ENCODE data around the gene ARHGEF5.
"Not testable (repeated sequence)": the region's sequence is repeated elsewhere in the genome, so short reads cannot be mapped to it uniquely, and the experiment has no call there.

The ARHGEF5 gene

DNA sequence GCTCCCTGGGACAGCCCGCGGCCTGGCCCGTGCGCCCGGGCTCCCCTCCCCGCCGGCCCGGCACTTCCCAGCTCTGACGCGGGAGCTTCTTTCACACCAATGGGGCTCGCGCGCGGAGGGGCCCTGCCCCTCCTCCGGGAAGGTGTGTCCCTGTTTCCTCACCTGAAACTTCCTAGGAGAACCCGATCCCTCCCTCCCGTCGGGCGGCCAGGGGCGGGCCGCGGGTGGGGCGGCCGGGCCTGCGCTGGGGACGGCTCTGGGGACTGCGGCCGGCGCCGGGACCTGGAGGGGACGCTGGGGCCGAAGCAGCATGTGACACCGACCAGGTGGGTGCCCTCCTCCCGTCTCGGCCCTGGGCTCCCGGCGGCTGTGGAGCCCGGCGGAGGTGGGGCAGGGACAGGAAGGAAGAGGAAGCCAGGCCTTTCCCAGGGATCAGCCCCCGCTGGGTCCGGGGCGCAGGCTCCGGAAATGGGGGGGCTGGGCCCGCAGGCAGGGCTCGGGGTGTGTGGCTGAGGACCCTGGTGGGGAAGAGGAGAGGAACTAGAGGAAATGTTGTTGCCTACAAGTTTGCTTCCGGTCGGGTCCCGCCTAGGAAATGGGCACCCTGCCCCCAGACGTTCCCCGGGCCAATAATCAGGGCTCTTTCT lies at the start of gene ARHGEF5:
Gene ARHGEF5, plus strand, starts transcription at position 227 of the 647 bp plus-strand sequence. CDS start 7,268 bp downstream, outside the sequence.
- DNase-seq (ENCODE audit: low read depth in 2 of 2): not testable (repeated sequence)

DNA sequence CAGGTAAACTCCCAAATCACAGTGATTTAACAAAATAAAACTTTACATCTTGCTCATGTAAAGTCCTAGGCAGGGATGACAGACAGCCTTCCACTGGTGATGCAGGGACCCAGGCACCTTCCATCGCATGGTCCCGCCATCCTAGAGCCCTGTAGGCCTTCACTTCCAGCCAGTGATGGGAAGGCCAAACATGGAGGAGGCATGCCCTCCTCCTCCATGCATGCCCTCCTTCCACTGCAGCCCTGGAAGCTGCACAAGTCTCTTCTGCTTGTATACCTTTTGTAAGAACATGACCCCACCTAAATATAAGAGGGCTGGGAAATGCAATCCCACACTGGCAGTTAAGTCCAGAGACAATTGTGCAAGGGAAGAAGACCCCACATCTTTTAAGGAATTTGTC lies 45.5 kb upstream of the ARHGEF5 start:
- DNase-seq (ENCODE audit: low read depth in 2 of 2): not testable (repeated sequence)

DNA sequence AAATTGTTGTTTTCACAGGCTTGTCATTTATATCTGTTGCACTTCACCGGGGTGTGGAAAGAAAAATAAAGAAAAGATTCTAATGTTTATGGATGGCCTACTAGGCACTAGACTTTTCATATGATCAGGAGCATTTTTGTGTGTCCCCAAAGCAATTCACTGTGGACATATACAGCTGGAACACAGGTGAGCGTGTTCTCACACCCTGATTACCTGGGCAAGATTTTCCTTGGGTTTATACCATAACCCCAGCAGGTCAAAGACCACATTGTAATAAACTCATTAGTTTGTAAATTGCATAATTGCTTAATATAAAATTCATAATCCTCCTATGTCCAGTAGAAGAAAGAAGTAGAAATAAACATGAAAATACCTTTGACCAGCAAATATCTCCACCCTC lies 44.0 kb upstream of the ARHGEF5 start:
- not testable (repeated sequence) for DNase-seq (ENCODE audit: low read depth in 2 of 2)

DNA sequence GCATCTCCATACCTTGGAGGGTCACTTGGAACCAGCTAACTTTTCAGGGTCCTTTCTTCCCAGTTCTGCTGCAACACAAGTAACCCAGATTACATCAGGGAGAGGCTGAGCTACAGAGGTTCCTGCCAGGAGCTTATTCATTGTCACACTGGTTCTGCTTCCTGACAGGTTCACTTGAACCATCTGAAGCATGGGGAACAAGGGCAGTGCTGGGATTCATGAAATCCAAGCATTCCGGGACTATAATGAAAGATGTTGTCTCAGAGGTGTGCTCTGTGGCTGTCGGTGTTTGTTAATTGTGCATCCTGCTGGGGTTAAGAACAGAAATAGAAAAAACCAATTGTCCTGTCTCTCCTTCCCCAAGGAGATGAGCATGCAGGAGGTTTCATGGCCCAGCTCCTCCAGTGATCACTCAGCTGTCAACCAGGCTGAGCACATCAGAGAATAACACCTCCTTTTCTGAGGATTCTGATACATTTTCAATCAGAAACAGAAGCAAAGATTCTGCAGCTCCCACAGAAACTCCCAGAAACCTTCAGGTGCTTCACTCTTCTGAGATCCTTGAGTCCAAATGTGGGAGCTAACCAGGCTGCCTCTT lies 43.2 kb upstream of the ARHGEF5 start, which contains the start of gene OR2A1:
Gene OR2A1, plus strand, starts transcription at position 548 of the 598 bp plus-strand sequence. CDS start 5,706 bp downstream, outside the sequence.
- not testable (repeated sequence) for DNase-seq (ENCODE audit: low read depth in 2 of 2)

DNA sequence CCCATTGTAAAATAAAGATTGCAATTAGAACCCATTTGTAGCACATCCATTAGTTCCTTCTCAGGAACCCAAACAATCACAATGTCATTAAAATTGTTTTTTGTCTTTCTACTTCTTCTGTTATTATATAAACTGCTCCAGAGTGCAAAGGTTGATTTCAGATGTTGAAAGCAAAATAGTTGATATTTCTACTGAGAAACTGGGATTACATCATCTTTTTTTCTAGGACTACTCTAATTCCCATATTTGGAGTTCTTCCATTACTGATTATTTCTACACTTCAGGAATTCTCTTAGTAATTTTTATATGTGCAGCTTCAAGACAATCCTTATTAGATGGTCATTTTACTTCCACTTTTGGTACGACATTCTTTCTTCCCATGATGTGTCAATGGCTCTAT lies 37.7 kb upstream of the ARHGEF5 start:
- DNase-seq (ENCODE audit: low read depth in 2 of 2): not testable (repeated sequence)

DNA sequence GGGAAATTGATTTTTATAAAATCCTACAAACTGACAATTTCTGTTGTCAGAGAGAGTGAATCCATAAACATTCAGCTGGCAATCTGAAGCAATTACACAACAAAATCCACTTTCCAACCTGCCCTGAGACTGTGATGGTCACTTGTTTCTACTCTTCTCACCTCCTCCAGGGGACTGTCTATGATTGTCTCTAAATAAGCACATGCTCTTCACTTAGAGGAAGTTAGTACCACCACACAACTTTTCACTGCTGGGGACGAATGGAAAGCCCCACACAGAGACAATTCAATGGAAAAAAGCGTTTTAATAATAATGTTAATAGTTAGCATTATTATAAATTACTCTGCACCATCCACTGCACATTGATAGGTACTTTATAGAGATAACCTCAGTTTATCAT lies 35.7 kb upstream of the ARHGEF5 start:
- not testable (repeated sequence) for DNase-seq (ENCODE audit: low read depth in 2 of 2)

DNA sequence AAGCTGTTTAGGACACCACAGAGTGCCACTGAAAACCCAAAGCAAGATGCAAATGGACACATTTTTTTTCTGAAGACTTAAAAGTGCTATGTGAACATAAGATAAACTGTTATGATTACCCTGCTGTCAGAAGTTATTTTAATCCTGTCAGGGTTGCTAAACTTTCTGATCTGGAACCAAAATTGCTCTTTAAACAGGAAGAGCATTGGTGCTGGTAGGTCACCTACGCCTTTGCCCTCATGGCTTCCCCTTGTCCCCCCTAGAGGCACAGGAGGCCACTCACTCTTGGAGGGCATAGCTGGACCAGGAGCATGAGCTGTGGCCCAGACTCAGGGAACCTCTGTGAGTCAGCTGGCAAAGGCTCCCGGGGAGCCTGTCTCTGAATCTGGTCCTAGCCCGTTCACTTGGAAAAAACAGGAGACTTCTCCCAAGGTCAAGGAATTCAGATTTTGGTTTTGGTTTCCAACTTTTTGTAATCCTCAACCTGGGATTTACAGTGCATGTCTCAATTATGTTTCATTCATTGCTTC lies 33.5 kb upstream of the ARHGEF5 start:
- not testable (repeated sequence) for DNase-seq (ENCODE audit: low read depth in 2 of 2)

DNA sequence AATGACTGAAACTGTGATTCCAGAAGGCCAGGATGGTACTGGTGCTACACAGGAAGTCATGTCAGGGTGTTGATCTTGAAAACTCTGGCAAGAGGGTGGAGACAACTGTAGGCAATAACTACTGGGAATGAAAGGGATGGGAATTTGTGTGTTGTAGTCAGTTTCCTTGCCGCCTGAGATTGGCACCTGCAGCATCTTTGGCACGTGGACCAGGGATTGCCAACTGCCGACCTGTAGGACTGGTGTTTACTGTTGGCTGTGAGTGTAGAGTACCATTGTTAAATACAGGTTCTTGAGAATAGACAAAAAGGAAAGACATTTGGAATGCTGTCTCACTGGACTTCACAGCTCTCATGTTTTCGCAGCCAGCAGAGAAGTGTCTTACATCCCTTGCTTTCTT lies 31.8 kb upstream of the ARHGEF5 start:
- DNase-seq (ENCODE audit: low read depth in 2 of 2): not testable (repeated sequence)

DNA sequence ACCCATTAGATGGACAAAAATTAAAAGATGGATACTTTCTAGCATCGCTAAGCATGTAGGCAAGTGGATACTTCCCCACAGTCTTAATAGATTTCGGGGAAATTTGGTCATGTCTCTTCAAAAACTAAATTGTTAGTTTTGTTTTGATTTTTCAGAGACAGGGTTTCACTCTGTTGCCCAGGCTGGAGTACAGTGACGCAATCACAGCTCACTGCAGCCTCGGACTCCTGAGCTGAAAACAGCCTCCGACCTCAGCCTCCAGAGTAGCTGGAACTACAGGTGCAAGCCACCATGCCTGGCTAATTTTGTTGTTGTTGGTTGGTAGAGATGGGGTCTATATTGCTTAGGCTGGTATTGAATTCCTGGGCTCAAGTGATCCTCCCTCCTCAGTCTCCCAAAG lies 29.3 kb upstream of the ARHGEF5 start:
- not testable (repeated sequence) for DNase-seq (ENCODE audit: low read depth in 2 of 2)

DNA sequence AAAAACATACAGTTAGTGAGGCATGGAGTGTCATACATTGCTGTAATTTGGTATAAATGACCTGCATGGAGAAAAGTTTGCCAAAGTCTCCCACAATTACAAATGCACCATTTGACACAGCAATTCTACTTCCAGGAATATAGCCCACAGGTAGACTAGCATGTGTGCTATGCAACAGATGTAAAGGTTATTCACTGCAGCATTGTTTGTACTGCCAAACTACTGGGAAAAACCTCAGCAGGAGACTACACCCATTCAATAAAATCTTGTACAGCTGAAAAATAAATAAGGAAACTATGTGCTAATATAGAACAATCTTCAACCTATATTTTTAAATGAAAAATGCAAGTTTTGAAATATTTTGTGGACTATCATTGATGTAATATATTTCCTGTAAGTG lies 25.2 kb upstream of the ARHGEF5 start:
- DNase-seq (ENCODE audit: low read depth in 2 of 2): not testable (repeated sequence)

DNA sequence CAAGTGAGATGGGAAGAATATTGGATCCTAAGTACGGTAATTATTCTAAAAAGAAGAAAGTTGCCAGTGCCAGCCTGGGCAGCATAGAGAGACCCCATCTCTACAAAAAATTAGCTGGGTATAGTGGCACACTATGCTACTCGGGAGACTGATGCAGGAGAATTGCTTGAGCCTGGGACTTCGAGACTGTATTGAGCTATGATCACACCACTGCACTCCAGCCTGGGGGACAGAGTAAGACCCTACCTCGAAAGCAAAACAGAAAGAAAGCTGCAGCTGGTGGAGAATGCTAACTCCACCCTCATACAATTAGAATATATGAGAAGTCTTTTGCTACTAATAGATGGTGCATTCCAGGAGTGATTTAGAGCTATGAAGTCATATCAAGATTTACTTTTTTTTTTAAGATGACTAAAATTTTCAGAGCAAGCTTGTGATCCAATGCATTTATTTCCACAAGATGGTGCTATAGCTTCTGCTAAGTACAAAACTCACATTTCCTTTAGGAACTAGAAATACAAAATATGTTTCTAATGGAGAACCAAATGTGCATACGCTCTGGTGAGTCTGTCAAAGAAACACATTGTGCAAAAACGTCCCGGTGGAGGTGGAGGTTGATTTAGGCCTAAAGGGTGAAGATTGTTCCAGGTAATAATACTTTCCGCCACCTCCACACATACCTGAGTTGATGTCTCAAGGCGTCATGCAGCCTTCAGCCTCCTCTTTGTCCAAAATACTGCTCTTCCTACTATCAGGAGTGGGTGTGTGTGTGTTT lies 23.8 kb upstream of the ARHGEF5 start:
- DNase-seq (ENCODE audit: low read depth in 2 of 2): not testable (repeated sequence)

DNA sequence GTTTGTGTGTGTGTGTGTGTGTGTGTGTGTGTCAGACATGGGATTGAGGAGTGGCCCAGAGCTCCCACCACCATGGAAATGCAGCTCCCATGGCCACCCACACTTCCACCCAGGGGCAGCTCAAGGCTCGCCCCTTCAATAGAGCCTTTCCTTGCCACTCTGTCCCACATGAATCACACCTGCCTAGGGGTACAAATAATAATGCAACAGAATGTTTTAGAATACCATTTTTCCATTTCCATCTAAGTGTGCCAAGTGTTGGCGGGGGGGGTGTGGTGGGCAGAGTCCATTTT lies 23.3 kb upstream of the ARHGEF5 start:
- DNase-seq (ENCODE audit: low read depth in 2 of 2): not testable (repeated sequence)

DNA sequence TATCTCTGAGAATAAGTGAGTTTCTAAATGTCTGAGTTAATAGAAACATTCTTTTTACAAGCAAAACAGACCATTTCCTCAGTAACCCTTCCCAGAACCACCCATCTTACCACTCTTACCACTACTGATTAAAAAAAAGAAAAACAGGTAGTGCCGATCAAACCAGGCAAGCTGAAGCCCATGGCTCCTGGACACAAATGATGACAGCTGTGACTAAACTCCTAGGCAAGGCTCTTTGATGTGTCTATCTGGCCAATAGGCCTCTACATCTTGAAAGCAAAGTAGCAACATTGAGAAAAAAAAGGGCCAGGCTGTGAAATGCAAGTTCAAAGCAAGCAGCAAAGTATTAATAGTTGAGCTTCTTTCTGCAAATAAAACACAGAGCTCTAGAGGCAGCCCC lies 6.6 kb upstream of the ARHGEF5 start:
- DNase-seq (ENCODE audit: low read depth in 2 of 2): not testable (repeated sequence)

DNA sequence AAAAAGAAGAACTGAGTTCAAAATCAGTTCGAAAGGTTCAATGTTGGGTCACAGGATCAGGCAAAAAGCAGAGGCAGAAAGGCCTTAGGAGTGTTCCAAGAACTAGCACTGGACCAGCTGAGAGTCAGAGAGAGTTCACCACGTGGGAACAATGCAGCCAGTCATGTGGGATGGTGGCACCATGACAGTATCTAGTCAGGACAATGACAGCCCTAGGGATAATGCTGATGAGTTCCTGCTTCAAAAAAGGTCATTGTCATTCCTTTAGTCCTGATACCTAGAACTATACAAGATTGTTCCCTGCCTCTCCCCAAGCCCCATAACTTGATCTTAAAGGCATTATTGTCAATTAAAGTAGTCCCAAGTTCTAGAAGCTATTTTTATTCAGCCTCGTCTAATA lies 3.5 kb upstream of the ARHGEF5 start:
- DNase-seq (ENCODE audit: low read depth in 2 of 2): not testable (repeated sequence)

DNA sequence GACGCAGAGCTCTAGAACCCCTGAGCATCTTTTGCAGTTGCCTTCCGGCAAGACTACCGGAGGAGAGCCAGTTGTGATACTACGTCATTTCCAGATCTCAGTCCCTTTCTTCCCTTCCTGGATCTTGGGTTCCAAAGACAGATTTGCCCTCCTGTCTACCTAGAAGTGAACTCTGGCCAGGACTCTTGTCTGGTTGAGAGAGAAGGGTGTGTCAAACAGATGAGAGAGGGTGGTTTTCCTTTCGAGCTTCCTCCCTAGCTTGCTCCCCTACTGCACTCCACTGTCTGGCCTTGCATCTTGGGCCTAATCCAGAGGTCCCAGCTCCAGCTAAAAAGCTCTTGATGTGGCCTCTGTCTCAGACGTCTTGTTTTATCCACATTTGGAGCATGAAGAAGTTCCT lies 983 bp downstream of the ARHGEF5 start:
- DNase-seq (ENCODE audit: low read depth in 2 of 2): not testable (repeated sequence)

DNA sequence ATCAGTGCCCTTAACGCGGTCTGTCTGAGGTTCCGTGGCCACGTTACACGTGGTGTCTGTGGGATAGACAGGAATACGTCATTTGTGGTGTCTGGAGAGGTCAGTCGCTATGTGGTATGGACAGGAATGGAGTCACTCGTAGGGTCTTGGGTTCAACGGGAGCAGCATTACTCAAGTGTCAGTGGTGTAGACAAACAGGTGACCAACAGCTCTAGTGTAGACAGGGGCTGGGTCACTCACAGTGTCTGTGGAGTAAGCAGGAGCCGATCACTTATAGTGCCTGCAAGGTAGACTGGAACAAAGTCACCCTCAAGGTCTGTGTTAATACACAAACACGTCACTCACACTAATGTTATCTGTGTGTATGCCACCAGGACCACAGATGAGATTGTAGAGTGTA lies 1.7 kb downstream of the ARHGEF5 start:
- DNase-seq (ENCODE audit: low read depth in 2 of 2): not testable (repeated sequence)

DNA sequence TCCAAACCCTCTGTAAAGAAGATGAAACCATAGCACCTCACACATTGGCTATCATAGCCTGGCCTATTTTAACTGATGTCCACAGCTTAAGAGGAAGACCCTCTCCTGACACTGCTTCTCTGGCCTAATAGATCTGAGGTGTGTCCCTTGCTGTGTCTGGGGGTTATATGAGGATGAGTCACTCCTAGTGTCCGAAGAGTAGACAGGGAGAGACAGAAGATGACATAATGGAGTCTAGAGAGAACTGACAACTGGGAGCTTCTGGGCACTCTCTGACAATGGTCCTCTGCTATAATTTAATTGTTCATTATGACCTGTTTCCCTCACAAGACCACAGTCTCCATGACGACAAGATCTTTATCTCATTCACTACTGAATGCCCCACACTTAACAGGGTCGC lies 6.9 kb downstream of the ARHGEF5 start:
- not testable (repeated sequence) for DNase-seq (ENCODE audit: low read depth in 2 of 2)

DNA sequence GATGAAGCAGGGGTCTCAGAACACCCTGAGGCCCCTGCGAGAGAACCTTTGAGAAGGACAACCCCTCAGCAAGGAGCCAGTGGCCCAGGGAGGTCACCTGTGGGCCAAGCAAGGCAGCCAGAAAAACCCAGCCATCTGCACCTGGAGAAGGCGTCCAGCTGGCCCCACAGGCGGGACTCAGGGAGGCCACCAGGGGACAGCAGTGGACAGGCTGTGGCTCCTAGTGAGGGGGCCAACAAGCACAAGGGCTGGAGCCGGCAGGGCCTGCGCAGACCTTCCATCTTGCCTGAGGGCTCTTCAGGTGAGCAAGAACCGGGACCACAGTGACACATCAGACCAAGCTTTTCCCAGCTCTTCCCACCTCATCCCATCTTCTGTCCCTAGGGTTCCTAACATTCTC lies 10.3 kb downstream of the ARHGEF5 start:
- not testable (repeated sequence) for DNase-seq (ENCODE audit: low read depth in 2 of 2)

DNA sequence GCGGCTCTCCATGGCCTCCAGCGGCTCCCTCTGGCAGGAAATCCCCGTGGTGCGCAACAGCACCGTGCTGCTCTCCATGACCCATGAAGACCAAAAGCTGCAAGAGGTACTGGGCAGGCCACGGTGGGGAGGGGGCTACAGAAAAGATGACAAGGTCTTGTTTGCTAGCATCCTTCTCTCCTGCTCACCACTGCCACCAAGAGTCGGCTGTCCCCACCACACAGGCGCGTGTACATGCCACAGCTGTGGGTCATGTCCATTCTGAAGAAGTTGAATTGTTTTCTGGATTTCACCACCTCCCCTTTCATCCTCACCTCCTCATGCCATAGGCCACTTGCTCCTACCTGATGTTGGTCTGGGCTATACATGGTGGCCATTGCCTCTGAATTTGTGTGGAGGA lies 12.0 kb downstream of the ARHGEF5 start:
- DNase-seq (ENCODE audit: low read depth in 2 of 2): not testable (repeated sequence)

DNA sequence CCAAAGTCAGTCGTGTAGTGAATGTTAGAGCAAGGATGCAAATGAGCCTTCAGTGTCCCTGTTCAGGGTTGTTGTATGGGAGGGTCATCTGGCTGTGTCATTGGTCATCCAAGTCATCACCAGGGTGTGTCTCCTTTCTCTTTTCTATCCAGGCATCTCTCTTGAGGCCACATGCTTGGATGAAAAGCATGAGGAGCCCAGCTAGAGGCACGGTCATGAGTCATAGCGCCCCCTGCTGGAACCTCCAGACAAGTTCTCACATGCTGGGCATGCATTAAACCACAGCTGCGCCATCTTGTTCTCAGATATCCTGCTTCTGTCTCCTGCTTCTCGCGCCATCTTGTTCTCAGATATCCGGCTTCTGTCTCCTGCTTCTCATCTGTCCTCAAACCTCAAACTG lies 14.0 kb downstream of the ARHGEF5 start:
- not testable (repeated sequence) for DNase-seq (ENCODE audit: low read depth in 2 of 2)

DNA sequence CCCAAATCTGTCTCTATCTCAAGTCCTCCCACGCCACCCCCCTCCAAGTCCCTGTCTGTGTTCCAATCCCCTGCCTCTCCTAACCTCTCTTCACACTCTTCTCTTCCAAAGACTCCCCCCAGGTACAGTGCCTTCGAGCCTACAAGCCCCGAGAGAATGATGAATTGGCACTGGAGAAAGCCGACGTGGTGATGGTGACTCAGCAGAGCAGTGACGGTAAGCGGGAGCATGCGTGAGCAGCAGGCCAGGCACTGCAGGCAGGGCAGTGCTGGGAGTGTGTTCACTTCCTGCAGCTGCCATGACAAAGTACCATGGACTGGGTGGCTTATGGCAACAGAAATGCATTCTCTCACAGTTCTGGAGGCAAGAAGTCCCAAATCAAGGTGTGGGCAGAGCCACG lies 23.4 kb downstream of the ARHGEF5 start:
- no peak for DNase-seq (ENCODE audit: low read depth in 2 of 2)

DNA sequence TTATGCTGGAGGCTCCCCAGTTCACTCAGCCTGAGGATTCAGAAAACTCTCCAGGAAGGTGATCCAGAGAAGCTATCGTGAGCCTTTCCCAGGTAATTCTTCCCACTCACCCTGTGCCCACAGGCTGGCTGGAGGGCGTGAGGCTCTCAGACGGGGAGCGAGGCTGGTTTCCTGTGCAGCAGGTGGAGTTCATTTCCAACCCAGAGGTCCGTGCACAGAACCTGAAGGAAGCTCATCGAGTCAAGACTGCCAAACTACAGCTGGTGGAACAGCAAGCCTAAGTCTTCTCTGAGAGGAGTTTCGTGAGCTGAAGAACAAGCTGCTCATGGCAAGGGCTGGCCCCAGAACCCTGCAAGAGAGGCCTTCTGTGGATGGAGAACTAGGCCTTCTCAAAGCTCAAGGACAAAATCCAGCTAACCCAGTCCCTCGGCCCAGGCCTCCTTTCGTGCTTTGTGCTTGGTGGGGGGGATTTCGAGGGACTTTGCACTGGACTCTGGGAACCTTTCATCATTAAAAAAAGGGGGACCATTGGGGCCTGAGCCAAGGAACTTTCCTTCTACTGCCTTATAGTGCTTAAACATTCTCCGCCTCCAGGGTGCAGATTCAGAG lies 24.7 kb downstream of the ARHGEF5 start:
- no peak for DNase-seq (ENCODE audit: low read depth in 2 of 2)
